Erythroblast (primary cell): Measurements from ENCODE around the gene USP44.
"Not testable (repeated sequence)": the region's sequence is repeated elsewhere in the genome, so short reads cannot be mapped to it uniquely, and the experiment has no call there.

Experiments used
- DNase-seq, 2 experiments: peaks; one replicate each; lab custom pipeline; 2025; lab: John Stamatoyannopoulos, UW
- GATA1 ChIP-seq: IDR thresholded peaks from 2 replicates; pipeline ENCODE4 v1.6.1; 2011; ENCODE audit warnings: low read depth, mild to moderate bottlenecking, control low read depth, low read length, moderate library complexity
- POLR2A ChIP-seq: IDR thresholded peaks from 2 replicates; pipeline ENCODE4 v1.6.1; 2011; ENCODE audit warnings: mild to moderate bottlenecking, low read length

USP44 gene

DNA sequence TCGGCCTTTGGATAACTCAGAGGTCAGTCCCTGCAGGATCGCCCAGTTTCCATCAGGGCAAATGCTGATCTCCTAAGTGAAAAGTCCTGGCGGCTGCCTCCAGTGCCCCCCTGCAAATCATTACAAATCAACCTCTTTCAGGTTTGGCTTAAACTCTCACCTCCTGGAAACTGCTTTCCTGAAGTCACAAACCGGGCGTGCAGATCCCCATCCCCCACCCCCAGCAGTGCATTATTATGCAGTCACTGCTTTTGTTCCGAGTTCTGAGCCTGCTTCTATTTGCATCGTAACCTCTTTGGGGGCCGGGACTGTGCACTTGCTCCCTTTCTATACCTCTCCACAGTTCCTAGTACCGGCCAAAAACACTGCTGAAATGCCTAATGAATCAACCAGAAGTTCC, at the start of gene USP44:
Gene USP44, minus strand, starts transcription at position 172 of the 400 bp plus-strand sequence. CDS start 17,220 bp downstream, outside the sequence.
- DNase-seq: no peak
- TF ChIP-seq GATA1 (no peak), POLR2A (no peak)

DNA sequence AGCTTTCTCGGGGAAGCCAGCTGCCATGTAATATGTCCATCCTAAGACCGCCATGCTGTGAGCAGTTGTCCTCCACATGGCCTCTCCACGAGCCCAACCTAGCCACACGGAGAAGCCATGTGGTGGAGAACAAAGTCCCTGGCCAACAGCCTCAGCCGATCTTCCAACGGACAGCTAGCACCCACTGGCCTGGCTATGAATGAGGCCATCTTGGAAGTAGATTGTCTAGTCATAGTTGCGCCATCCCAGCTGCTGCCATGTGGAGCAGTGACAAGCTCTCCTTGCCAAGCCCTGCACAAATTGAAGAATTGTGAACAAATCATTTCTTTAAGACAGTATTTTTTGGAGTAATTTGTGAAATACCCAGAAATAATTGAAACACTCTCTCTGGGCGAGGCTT, 49.3 kb upstream of the USP44 start:
- TF ChIP-seq GATA1 (no peak), POLR2A (no peak)
- DNase-seq: no peak

DNA sequence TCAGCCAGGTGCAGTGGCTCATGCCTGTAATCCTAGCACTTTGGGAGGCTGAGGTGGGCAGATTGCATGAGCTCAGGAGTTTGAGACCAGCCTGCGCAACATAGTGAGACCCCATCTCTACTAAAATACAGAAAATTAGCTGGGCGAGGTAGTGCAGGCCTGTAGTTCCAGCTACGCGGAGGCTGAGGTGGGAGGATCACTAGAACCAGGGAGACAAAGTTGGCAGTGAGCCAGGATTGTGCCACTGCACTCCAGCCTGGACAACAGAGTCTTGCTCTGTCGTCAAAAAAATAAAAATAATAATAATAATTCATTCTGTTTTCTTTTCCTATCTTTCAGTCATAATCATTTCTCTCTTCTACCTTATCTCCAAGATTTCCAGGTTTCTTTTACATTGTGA, 48.6 kb upstream of the USP44 start:
- no peak for TF ChIP-seq POLR2A
- DNase-seq: no peak

DNA sequence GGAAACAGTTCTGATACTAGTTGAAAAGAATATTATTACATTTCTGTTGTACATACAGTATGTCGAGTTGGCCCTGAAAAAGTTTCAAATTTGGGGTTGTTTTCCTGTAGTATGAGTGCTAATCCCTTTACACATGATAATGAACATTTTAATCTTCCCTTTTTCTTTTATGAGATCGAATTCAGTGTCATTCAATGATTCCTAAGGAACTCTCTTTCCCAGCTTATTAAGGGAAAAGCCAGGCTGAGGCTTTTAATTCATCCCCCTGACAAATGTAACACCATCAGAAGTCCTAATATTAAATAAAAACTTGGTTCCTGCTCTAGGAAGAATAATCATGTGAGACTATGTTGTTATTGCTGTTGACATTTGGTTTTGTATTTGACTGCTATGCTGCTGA, 42.9 kb upstream of the USP44 start:
- TF ChIP-seq POLR2A: no peak
- no peak for DNase-seq

DNA sequence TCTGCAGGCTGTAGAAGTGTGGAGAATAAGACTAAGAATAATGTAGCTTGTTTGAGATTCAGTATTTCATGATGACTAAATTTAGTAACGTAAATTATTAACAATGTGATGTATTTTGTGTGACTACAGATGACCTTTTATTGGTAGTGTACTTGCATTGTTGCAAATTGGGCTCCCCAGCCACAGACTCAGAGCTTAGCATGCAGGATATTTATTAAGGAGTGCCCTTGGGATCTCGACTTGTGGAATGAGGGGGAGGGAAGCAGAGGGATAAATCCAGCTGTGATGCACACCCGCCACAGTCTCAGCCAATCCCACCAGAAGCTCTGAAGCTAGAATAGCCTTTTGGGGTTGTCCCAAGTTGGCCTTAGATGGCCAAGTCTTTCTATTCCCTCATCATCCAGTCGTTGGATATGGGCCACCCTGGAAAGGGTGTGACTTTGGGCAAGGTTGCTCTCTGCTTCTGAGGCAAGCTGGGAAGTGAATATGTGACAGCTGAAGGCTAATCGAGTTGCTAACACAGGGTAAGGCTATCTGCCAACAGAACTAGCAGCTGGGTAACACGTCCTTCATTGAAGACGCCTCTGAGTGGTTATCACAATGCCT, 42.1 kb upstream of the USP44 start:
- DNase-seq: no peak
- TF ChIP-seq POLR2A (no peak), GATA1 (no peak)

DNA sequence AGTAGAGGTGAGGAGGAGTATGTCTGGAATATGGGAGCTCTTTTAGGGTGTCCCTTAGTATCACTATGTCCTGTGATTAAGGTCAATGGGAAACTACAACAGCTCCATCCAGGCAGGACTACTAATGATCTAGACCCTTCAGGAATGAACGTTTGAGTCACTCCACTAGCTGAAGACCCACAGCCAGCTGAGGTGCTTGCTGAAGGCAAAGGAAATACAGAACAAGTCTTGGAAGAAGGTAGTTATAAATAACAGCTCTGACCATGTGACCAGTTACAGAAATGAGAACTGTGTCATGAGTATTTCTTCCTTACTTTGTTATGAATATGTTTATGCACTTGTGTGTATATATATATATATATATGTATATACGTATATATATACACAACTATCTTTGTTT, 40.5 kb upstream of the USP44 start:
- no peak for DNase-seq
- TF ChIP-seq GATA1 (no peak), POLR2A (no peak)

DNA sequence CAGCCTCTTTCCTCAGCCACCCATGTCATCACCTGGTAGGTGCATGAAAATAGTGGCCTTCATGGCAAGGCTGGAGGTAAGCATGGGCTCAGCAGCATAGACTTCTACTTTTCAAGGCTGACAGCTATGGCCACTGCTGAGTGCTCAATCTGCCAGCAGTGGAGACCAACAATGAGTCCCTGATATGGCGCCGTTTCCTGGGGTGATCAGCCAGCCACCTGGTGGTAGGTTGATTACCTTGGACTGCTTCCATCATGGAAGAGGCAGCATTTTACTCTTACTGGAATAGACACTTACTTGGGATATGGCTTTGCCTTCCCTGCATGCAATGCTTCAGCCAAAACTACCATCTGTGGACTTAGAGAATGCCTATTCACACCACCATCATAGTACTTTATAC, 39.5 kb upstream of the USP44 start:
- TF ChIP-seq POLR2A (no peak), GATA1 (no peak)

DNA sequence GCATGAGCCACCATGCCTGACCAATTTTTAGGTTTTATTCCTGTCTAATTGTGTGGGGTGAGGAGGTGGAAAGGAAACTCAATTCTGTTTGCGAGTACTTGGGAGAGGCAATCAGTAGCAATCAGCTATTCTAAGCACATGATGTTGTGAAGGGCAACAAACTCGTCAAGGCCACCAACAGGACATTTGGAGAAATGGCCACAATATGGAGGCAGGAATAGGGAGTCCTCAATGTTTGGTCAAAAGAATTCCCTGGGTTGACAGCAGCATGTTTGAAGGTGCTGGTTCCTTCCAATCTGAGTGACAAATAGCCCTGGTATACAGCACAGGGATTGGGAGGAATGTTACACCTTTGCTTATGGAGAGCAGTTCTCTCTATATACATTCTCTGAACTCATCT, 32.7 kb upstream of the USP44 start:
- TF ChIP-seq POLR2A (no peak), GATA1 (no peak)
- DNase-seq: no peak

More for the DNA sequence above, 39.5 kb upstream of the USP44 start:
- no peak for DNase-seq

DNA sequence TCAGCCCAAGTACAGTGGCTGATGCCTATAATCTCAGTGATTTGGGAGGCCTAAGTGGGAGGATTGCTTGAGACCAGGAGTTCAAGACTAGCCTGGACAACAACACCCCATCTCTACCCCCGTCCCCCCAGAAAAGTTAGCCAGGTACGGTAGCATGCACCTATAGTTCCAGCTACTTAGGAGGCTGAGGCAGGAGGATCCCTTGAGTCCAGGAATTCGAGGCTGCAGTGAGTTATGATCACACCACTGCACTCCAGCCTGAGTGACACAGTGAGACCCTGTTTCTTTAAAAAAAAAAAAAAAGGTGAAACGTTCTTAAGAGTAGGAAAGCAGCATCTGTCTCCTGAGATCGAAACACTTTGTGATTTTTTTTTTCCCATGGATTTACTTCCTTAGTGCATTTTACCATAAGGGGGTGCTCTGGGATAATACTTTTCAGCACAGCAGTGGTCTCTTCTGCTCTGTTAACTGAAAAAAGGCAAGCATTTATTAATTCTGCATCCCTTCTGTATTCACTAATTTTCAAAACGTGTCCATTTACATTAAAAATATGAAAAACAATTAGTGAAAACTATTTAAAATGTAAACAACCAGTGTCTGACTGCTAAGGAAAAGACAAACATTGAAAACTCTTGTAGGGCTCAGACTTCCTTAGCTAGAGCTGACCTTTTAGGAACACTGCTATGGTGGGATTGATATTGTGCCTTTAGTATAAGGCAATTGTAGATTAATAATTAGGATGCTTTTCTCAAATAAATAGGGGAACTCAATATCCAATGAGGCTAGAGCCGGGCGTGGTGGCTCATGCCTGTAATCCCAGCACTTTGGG, 31.2 kb upstream of the USP44 start:
- no peak for DNase-seq
- no peak for TF ChIP-seq POLR2A
- no peak for TF ChIP-seq GATA1

DNA sequence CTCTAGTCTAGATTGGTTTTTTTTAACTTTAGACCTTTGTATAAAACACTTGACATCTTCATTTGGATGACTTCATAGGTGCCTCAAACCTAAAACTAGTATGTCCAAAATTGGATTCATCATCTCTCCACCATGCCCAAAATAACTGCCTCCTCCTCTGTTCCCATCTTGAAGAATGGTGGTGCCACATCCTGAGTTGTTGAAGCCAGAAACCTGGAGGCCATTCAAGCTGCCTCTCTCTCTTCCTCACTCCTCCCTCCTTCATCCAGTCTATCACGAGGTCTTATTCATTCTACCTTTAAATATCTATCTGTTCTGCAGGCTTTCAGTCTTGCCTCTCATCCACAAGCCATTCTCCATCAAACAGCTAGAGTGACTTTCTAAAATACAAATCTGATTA, 26.5 kb upstream of the USP44 start:
- TF ChIP-seq POLR2A: no peak
- TF ChIP-seq GATA1: no peak
- no peak for DNase-seq

DNA sequence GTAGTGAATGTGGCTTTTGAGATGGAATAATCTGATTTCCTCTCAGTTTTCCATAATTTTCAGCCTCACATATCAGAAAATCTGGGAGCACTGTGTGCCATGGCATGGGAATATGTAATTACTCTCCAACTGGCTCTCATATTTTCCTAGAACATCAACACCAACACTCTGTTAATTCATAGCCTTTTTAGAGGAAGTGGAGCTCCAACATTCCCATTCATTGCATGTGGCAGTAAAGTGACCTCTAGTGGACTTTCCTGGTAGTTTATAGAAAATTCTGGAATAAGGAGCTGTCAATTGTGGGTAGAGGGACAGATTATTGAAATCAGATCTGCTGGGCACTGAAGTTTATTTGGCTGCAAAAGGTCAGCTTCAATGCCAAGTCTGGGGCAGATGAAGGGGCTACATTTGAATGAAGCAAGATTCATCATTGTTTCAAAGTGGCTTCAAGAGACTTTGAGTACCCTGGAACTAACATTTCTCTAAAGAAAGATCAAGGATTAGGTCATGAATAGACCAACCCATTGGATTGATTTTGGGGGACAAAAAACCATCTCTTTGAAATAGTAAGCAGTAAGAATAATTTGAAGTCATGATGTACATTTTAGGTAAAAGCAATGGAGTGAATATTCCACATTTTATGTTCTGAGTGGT, 23.6 kb upstream of the USP44 start:
- TF ChIP-seq GATA1 (no peak), POLR2A (no peak)
- peak; percentile 31 to 51 for DNase-seq

DNA sequence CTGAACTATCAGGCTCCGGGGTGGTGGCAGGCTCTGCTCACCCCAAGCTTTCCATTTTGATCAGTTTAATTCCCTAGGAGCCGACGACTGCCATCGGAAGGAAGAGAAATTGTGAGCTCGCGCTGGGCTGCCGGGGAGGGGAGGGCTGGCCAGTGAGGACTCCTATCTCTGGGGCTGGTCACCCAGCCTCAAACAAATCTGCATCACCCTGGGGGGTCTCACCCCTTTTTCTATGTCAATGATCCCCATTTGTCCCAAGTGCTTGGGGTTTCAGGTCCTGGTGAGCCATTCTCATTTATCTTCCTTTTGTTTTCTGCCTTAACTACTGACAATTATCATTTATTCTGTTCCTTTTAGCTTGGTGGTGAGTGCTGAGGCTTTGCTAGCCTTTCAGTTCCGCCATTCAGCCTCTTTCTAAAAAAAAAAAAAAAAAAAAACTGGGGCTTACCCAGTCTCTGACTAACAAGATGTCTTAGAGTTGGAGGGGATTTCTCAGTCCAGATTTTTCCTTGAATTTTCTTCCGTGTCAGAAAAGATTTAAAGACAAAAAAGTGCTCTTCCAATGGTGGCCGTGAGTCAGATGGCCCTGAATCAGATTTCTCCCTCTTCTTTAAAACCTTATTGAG, 22.8 kb upstream of the USP44 start:
- TF ChIP-seq POLR2A: no peak
- no peak for TF ChIP-seq GATA1
- DNase-seq: no peak

DNA sequence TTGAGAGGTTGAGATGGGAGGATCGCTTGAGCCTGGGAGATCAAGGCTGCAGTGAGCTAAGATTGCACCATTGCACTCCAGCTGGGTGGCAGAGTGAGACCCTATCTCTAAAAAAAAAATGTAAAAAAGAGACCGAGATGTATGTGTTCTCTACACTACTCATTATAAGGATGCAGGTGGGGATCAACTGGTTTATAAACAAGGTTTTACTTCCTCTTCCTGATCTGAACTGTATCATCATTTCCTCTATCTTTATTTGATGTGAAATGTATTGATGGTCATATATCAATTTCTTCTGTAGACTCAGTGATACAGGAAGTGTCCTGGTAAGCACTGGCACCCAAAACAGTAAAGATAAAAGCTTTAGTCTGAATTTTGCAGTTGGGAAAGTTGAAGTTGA, 20.1 kb upstream of the USP44 start:
- no peak for DNase-seq
- TF ChIP-seq POLR2A (no peak), GATA1 (no peak)

DNA sequence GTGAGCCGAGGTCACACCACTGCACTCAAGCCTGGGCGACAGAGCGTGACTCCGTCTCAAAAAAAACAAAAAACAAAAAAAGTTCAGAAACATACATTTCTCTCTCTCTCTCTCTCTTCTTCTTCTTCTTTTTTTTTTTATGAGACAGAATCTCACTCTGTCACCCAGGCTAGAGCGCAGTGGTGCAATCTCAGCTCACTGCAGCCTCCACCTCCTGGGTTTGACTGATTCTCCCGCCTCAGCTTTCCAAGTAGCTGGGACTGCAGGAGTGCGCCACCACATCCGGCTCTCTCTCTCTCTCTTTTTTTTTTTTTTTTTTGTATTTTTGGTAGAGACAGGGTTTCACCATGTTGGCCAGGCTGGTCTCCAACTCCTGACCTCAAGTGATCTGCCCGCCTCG, 16.8 kb upstream of the USP44 start:
- not testable (repeated sequence) for DNase-seq

DNA sequence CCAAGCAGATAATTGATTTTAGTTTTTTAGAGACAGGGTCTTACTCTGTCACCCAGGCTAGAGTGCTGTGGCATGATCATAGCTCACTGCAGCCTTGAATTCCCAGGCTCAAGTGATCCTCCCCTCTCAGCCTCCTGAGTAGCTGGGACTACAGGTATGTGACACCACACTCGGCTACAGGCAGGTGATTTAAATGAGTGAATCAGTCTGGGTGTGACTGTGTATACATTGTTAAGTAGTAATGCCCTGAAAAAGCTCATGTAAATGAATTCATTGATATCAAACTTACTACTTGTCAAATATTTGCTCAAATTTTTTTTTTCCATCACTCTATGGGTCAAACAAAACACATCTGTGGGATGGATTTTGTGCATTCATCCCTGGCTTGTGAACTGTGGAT, 6.3 kb upstream of the USP44 start:
- TF ChIP-seq GATA1 (no peak), POLR2A (no peak)
- DNase-seq: no peak
